ENCODE data around the gene KCND3. TPM values are rescaled to one million over a fixed set of nuclear protein-coding genes. Genes with fewer than 3 reads are reported as not detected.

KCND3 gene
- total RNA-seq, 1 donor from 2014 or later = 0.43 TPM

- H3K4me1 ChIP-seq (ENCODE audit: insufficient read depth, low read length) = no peaks in the 10 kb centered on the region
- no peaks in the 10 kb centered on the region for H3K9me3 ChIP-seq (ENCODE audit: insufficient read depth, low read depth, low read length)
- no peak overlapping the region for H3K9ac ChIP-seq (ENCODE audit: low read length)
- Mint-ChIP-seq H3K9me3 (ENCODE audit: unreplicated experiment) (peaks cover 4% of the 10 kb centered on the region), H3K36me3 (ENCODE audit: low read depth, unreplicated experiment) (no peaks in the 10 kb centered on the region), H3K4me3 (ENCODE audit: unreplicated experiment) (no peak overlapping the region), H3K4me1 (ENCODE audit: low read depth, unreplicated experiment) (peaks cover 2% of the 10 kb centered on the region), H3K27ac (ENCODE audit: unreplicated experiment) (no peak overlapping the region), H3K27me3 (ENCODE audit: low read depth, unreplicated experiment) (peaks cover 28% of the 10 kb centered on the region)
- H3K36me3 ChIP-seq (ENCODE audit: insufficient read depth, low read length) = no peaks in the 10 kb centered on the region
- no peaks in the 10 kb centered on the region for H3K27me3 ChIP-seq (ENCODE audit: insufficient read depth, low read length)
- DNase-seq (ENCODE audit: low read depth) (no peak), FAIRE-seq (no peak)
- no peak overlapping the region for H3K27ac ChIP-seq (ENCODE audit: low read depth, low read length)
- H3K4me2 ChIP-seq (ENCODE audit: low read length) = no peak overlapping the region
- no peak overlapping the region for H2AFZ ChIP-seq (ENCODE audit: low read depth, low read length)
- no peaks in the 10 kb centered on the region for H4K20me1 ChIP-seq (ENCODE audit: insufficient read depth, low read length)
- no peak overlapping the region for H3K4me3 ChIP-seq (ENCODE audit: insufficient read depth, low read depth, low read length)
- no peak for TF ChIP-seq CTCF (IDR thresholded peaks at IDR 0.05; ENCODE audit: insufficient read depth, low read depth, low read length)
- TF ChIP-seq EZH2 (IDR thresholded peaks at IDR 0.05; ENCODE audit: insufficient read depth, low read length) = no peak
- H3K79me2 ChIP-seq (ENCODE audit: insufficient read depth, low read length) = no peaks in the 10 kb centered on the region
These were observed 46.4 kb downstream of the KCND3 start for GRCh38 chr1:111943066-111943465.

GRCh38 chr1:111938536-111938935, 50.9 kb downstream of the KCND3 start:
- H3K27ac Mint-ChIP-seq (ENCODE audit: unreplicated experiment) = no peak overlapping the region
- peaks cover 29% of the 10 kb centered on the region for H3K27me3 Mint-ChIP-seq (ENCODE audit: low read depth, unreplicated experiment)
- TF ChIP-seq CTCF (IDR thresholded peaks at IDR 0.05; ENCODE audit: insufficient read depth, low read depth, low read length) (no peak), EZH2 (IDR thresholded peaks at IDR 0.05; ENCODE audit: insufficient read depth, low read length) (no peak)
- H3K27me3 ChIP-seq (ENCODE audit: insufficient read depth, low read length) = no peaks in the 10 kb centered on the region
- H3K9me3 ChIP-seq (ENCODE audit: insufficient read depth, low read depth, low read length) = no peaks in the 10 kb centered on the region
- FAIRE-seq = no peak
- peaks cover 4% of the 10 kb centered on the region for H3K9me3 Mint-ChIP-seq (ENCODE audit: unreplicated experiment)
- no peaks in the 10 kb centered on the region for H3K36me3 ChIP-seq (ENCODE audit: insufficient read depth, low read length)
- no peaks in the 10 kb centered on the region for H3K4me1 ChIP-seq (ENCODE audit: insufficient read depth, low read length)
- H3K79me2 ChIP-seq (ENCODE audit: insufficient read depth, low read length) = no peaks in the 10 kb centered on the region
- no peak overlapping the region for H3K4me3 Mint-ChIP-seq (ENCODE audit: unreplicated experiment)
- H2AFZ ChIP-seq (ENCODE audit: low read depth, low read length) = no peak overlapping the region
- H3K4me1 Mint-ChIP-seq (ENCODE audit: low read depth, unreplicated experiment) = peaks cover 5% of the 10 kb centered on the region
- no peaks in the 10 kb centered on the region for H3K36me3 Mint-ChIP-seq (ENCODE audit: low read depth, unreplicated experiment)
- no peak overlapping the region for H3K4me3 ChIP-seq (ENCODE audit: insufficient read depth, low read depth, low read length)
- no peaks in the 10 kb centered on the region for H4K20me1 ChIP-seq (ENCODE audit: insufficient read depth, low read length)
- H3K9ac ChIP-seq (ENCODE audit: low read length) = no peak overlapping the region
- H3K27ac ChIP-seq (ENCODE audit: low read depth, low read length) = no peak overlapping the region
- no peak for DNase-seq (ENCODE audit: low read depth)
- H3K4me2 ChIP-seq (ENCODE audit: low read length) = no peak overlapping the region

- no peak overlapping the region for H3K27ac ChIP-seq (ENCODE audit: low read depth, low read length)
- no peak overlapping the region for H3K4me2 ChIP-seq (ENCODE audit: low read length)
- H2AFZ ChIP-seq (ENCODE audit: low read depth, low read length) = no peak overlapping the region
- DNase-seq (ENCODE audit: low read depth) = no peak
- no peaks in the 10 kb centered on the region for H3K4me1 ChIP-seq (ENCODE audit: insufficient read depth, low read length)
- no peak overlapping the region for H3K4me3 ChIP-seq (ENCODE audit: insufficient read depth, low read depth, low read length)
- H3K27me3 ChIP-seq (ENCODE audit: insufficient read depth, low read length) = no peaks in the 10 kb centered on the region
- H3K27ac Mint-ChIP-seq (ENCODE audit: unreplicated experiment) = no peak overlapping the region
- H3K36me3 Mint-ChIP-seq (ENCODE audit: low read depth, unreplicated experiment) = no peaks in the 10 kb centered on the region
- no peaks in the 10 kb centered on the region for H3K36me3 ChIP-seq (ENCODE audit: insufficient read depth, low read length)
- H3K9ac ChIP-seq (ENCODE audit: low read length) = no peak overlapping the region
- TF ChIP-seq EZH2 (IDR thresholded peaks at IDR 0.05; ENCODE audit: insufficient read depth, low read length) (no peak), CTCF (IDR thresholded peaks at IDR 0.05; ENCODE audit: insufficient read depth, low read depth, low read length) (no peak)
- no peak for FAIRE-seq
- peaks cover 4% of the 10 kb centered on the region for H3K9me3 Mint-ChIP-seq (ENCODE audit: unreplicated experiment)
- H3K4me1 Mint-ChIP-seq (ENCODE audit: low read depth, unreplicated experiment) = peaks cover 5% of the 10 kb centered on the region
- no peaks in the 10 kb centered on the region for H4K20me1 ChIP-seq (ENCODE audit: insufficient read depth, low read length)
- H3K4me3 Mint-ChIP-seq (ENCODE audit: unreplicated experiment) = no peak overlapping the region
- H3K27me3 Mint-ChIP-seq (ENCODE audit: low read depth, unreplicated experiment) = peaks cover 25% of the 10 kb centered on the region
- no peaks in the 10 kb centered on the region for H3K9me3 ChIP-seq (ENCODE audit: insufficient read depth, low read depth, low read length)
- no peaks in the 10 kb centered on the region for H3K79me2 ChIP-seq (ENCODE audit: insufficient read depth, low read length)
These were observed 51.3 kb downstream of the KCND3 start for GRCh38 chr1:111938123-111938522.

All from astrocyte (in vitro differentiated cells and primary cell).